NCI-H1930 (cell line): Measurements from ENCODE around the gene FIGLA.

Experiments
- DNase-seq, 2 experiments: peaks; one replicate each; lab custom pipeline; 2025; lab: John Stamatoyannopoulos, UW

Gene FIGLA

GRCh38 chr2:70790136-70790828 lies at the start of gene FIGLA:
Gene FIGLA, minus strand, starts transcription at chr2:70790643. Its CDS starts 5 bp downstream, at chr2:70790638.
- no peak for DNase-seq

DNA sequence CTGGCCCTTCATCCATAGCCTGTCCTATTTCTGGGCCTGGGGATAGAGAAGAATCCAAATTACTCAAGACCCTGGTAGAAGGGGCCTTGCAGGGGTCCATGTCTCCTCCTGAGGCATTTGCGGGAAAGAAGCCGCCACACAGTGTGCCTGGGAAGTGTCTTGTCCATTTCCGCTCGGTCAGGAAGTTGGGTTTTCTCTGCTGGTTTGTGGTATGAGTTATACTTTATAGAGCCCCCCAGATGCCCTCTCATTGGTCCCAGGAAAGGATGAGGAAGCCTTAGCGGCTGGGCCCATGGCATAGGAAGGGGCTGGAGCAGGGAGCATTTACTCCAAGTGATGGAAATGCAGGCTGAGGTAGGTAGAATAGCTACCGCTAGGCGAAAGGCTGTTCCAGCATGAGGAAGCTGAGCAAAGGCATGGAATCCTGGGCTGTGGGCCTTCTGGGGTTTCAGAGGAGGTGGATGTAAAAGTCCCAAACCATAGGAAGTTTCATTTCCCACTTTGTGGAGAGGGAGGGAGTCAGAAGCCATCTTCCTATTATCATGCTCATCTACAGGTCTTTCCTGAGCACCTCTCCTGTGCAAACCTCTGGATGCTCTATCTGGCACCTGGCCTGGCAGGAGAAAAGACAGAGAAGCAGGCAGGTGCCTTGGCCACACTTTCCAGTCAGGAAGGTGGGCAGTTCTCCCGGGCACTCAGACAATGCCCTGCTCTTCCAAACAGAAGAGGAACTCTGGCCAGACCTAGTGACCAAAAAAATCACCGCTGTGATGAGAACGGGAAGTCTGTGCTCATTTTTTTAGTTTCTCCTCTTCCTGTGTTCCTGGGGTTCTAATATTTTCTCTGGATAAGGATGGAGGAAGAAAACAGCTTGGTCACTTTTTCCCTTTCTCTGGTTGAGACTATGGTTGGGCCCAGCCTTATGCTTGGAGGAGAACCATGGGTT lies 47.8 kb upstream of the FIGLA start:
- no peak for DNase-seq

DNA sequence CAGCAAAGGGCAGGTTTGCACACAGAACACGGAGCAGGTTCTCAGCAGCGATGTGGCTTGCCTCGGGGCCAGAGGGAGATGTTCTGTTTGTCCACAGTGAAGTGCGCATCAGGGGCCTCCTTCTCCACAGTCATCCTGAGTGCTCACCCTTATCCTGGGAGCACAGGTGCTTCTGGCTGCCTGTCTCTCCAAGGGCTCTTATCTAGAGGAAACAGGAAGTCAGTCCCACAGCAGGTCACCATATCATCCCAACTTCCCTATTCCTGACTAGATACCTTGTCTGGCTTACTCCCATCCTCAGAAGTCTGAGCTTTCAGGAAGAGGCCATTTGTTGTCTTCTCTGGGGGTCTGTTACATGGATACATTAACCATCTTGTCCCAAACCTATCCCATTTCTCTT lies 45.2 kb upstream of the FIGLA start, which contains the start of gene CD207:
CD207 (minus strand) TSS at position 174 of the 400 bp plus-strand sequence; CDS start at position 134, 40 bp downstream.
- no peak for DNase-seq

- no peak for DNase-seq
These were observed 44.4 kb upstream of the FIGLA start for GRCh38 chr2:70834881-70835280.

DNA sequence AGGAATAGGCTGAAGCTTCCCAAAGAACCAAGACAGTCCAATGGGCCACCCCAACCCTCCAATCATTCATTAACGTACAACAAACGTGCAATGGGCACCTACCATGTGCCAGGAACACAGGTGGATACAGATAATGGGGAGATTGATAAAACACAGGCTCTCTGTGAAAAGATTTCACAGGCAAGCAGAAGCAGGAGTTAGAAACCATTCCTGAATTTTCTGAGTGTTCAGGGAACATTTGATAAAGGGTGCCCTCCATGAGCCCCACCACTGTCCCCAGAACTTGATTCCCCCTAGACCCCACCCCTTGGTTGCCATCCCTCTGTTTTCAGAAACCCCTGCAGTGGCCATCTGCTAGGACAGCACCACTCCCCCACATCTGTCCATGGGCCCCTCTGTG lies 43.7 kb upstream of the FIGLA start:
- DNase-seq, result no peak

DNA sequence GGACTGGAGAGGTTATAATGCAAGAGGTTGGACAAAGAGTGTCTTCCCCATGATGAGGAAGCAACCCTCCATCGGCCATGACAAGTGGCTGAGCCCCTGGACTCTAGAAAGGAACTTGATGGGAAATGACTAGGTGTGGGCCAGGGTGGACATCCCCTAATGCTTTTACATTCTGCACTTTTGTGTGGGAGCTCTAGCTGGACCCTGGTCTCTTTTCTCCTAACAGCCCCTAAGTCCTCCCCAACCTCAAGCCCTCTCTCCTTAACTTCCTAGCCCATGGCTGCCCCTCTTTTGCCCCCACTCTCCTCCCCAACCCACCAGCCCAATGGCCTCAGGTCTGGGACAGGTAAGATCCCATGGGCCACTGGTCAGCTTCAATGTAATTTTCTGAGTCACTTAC lies 42.8 kb upstream of the FIGLA start:
- no peak for DNase-seq

DNA sequence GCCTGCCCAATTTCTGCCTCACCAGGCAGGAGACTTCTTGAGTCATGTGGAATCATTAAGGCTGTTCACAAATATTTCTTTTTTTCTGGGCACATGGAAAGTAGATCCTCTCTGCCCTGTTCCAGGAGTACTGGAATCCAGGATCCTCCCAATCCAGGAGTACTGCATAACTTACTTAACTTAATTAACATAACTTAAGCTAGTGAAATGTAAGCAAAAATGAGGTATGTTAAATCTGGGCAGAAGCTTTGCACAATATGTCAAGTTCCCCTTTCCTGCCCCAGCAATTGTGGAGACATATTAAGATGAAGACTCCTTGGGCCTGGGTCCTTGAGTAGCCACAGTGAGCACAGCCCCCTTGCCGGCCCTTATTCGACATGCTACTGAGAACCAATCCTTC lies 41.9 kb upstream of the FIGLA start:
- no peak for DNase-seq

- DNase-seq, result no peak
These were observed 41.4 kb upstream of the FIGLA start for GRCh38 chr2:70831861-70832260.

DNA sequence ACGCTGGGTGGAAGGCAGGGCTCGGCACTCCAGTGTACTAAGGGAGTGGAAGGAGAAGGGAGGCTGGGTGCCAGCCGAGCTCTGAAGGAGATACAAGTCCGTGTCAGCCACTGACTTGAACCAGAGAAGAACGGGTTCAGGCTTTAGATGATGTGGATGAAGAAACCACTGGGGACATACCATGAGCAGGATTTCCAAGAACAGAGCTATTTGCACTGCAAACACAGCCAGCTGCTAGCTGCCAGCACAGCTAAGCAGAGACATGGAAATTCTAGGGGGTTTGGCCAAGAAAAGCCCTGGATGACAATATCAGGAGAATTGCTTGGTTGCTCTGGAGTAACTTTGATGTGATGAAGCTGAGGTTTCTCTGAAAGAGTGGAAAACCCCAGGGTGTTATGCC lies 39.9 kb upstream of the FIGLA start:
- no peak for DNase-seq

GRCh38 chr2:70829916-70830315 lies 39.5 kb upstream of the FIGLA start:
- DNase-seq, result no peak

GRCh38 chr2:70828914-70829824 lies 38.7 kb upstream of the FIGLA start:
- no peak for DNase-seq

DNA sequence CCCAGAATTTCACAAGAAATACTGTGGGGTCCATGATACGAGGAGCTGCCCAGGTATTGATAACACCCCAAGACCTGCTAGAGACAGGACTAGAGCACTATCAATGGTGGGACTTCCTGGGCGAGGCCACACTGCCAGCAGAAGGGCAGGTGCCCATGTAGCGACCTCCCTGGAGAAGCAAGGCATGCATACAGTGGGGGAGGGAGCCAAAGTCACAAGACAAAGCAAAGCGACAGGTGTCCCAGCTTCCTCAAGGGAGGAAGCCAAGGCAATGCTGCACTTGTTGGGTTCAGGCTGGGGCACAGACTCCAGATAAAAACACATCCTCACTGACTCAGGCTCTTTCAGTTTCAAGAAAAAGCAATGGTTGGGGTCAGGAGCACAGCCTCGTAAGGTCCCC lies 37.7 kb upstream of the FIGLA start:
- no peak for DNase-seq

- DNase-seq, result no peak
These were observed 36.9 kb upstream of the FIGLA start for GRCh38 chr2:70827388-70827787.

DNA sequence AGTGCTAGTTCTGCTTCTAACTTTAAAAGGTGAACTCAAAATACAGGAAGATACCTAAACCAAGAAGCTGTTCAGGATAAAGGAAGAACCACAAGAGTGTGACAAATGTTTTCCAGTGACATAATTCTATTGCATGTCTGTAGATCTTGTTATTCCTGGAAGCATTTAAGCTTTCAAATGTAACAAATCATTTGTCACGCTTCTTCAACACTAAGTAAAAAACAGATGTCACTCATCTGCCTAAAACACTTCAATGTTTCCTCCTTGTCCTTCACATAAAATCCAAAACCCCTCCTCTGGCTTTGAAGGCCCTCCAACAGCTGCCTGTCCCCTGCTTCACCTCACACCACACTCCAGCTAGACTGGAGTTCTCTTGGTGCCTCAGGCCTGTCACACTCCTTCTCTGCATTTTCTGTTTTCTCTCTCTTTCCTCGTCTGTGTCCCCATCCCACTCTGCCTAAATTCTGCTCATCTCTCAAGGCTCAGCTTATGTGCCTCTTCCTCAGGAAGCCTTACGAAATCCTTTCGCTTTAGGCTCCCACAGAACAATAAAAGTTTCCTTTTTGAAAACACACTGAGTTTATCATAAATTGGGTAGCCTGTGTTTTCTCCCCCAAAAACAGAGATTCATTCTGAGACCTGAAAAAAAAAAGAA lies 36.4 kb upstream of the FIGLA start:
- no peak for DNase-seq

DNA sequence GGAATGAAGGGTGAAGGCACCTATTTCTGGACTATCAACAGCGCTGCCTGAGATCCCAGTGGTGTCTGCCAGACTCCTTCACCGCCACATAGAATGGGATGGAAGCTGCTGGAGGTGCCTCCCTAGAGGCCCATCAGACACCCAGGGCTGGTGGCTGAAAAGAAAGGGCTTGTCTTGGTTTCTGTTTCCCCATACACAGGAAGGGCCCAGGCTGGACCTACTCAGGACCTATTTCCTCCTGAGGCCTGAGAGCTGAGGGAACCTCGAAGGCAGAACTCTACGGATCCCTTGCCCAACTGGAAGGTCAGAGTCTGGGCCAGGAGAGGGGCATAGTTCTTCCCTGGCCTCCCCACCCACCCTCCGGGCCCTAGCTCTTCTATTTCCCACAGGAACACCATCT lies 32.8 kb upstream of the FIGLA start:
- DNase-seq, result no peak

GRCh38 chr2:70822843-70823242 lies 32.4 kb upstream of the FIGLA start:
- no peak for DNase-seq

- DNase-seq, result no peak
These were observed 30.1 kb upstream of the FIGLA start, which contains the start of gene CLEC4F for GRCh38 chr2:70820499-70820898. Gene CLEC4F, minus strand, starts transcription at chr2:70820599. Its CDS starts 76 bp downstream, at chr2:70820523.

DNA sequence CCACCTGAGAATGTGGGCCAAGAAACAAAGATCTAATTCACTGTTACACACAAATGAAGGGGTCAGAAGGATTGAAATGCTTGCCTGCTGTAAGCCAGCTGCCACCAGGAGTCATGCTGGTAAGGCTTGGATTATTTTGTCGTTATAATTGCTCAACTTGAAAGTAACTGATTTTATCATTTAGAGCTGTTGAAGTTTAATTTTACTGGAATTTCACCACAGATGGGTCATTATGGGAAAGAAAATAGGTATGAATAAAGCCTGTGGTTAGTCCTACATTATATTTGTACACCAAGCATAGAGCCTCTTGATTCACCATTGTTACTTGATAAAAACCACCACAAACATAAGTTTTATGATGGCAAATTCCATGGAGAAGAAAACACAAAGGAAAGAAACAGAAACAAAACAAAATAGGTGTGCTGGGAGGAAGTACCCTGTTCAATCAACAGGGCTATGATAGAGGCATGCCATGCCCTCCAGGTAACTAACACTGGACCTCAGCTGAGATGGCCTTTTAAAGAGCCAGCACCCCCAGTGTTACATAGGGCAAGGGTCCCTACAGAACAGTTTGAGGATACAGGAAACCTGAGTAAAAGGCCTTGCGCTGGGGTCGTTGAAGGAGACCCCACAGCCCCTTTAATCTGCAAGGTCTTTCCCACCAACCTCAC lies 27.0 kb upstream of the FIGLA start:
- no peak for DNase-seq

GRCh38 chr2:70816726-70817125 lies 26.3 kb upstream of the FIGLA start:
- DNase-seq, result no peak

- no peak for DNase-seq
These were observed 18.8 kb upstream of the FIGLA start for GRCh38 chr2:70808983-70809958.
